HepG2 (cell line): ENCODE results near the gene S100P. TPM values are rescaled to one million over a fixed set of nuclear protein-coding genes. Genes with fewer than 3 reads are reported as not detected.

Experiments used
- ATM ChIP-seq: fragments of 450-650 bp; IDR thresholded peaks from 2 replicates; pipeline ENCODE4 v1.7.1; 2017; ENCODE audit warnings: mild to moderate bottlenecking, borderline replicate concordance
- CBX1 ChIP-seq: IDR thresholded peaks from one replicate; pipeline ENCODE4 v1.6.1; 2016; ENCODE audit warnings: antibody characterized with exemption, low read depth
- MTERF4 ChIP-seq: sonication (generic); formaldehyde crosslinking; IDR thresholded peaks from 2 replicates; pipeline ENCODE4 v1.8.0; 2023; ENCODE audit warnings: mild to moderate bottlenecking, missing genetic modification reagents
- MXI1 ChIP-seq: IDR thresholded peaks from 3 replicates; pipeline ENCODE4 v1.6.1; 2012; ENCODE audit warnings: low read depth, low read length, inconsistent platforms, borderline replicate concordance
- RBM39 ChIP-seq: fragments of 200-400 bp; formaldehyde crosslinking; IDR thresholded peaks from one replicate; pipeline ENCODE4 v1.6.1; 2018; ENCODE audit warnings: antibody characterized with exemption, mild to moderate bottlenecking, low read depth, low read length; ENCODE audit not compliant: poor library complexity, severe bottlenecking
- SRSF1 ChIP-seq: fragments of 200-400 bp; formaldehyde crosslinking; optimal IDR thresholded peaks from 2 replicates; pipeline ENCODE3; 2017; ENCODE audit warnings: mild to moderate bottlenecking, low read depth, low read length, moderate library complexity
- U2AF1 ChIP-seq: fragments of 200-400 bp; formaldehyde crosslinking; optimal IDR thresholded peaks from 2 replicates; pipeline ENCODE3; 2017; ENCODE audit warnings: mild to moderate bottlenecking, low read depth, low read length
- ZBTB20 ChIP-seq: sonication (generic); formaldehyde crosslinking; IDR thresholded peaks from 2 replicates; pipeline ENCODE4 v1.8.1; 2023; ENCODE audit warnings: missing genetic modification reagents, low read depth, mild to moderate bottlenecking, borderline replicate concordance
- ZBTB25 ChIP-seq: IDR thresholded peaks from 2 replicates; pipeline ENCODE4 v1.6.1; 2018; ENCODE audit warnings: missing genetic modification reagents
- ZBTB8A ChIP-seq: sonication (generic); formaldehyde crosslinking; IDR thresholded peaks from 2 replicates; pipeline ENCODE4 v1.4.0; 2020; ENCODE audit warnings: mild to moderate bottlenecking, low read depth, missing genetic modification reagents, borderline replicate concordance
- ZFYVE20 ChIP-seq: sonication (generic); formaldehyde crosslinking; IDR thresholded peaks from 2 replicates; pipeline ENCODE4 v1.8.0; 2023; ENCODE audit warnings: low read depth, mild to moderate bottlenecking, moderate library complexity, missing genetic modification reagents, borderline replicate concordance
- ZNF143 ChIP-seq: sonication (generic); formaldehyde crosslinking; IDR thresholded peaks from 2 replicates; pipeline ENCODE4 v1.4.0; 2020; ENCODE audit warnings: missing genetic modification reagents
- ZNF232 ChIP-seq: sonication (generic); formaldehyde crosslinking; IDR thresholded peaks from 2 replicates; pipeline ENCODE4 v1.4.0; 2020; ENCODE audit warnings: missing genetic modification reagents, borderline replicate concordance
- ZNF253 ChIP-seq: sonication (generic); formaldehyde crosslinking; IDR thresholded peaks from 2 replicates; pipeline ENCODE4 v1.8.0; 2022; ENCODE audit warnings: mild to moderate bottlenecking, missing genetic modification reagents, borderline replicate concordance
- ZNF276 ChIP-seq: sonication (generic); formaldehyde crosslinking; IDR thresholded peaks from 2 replicates; pipeline ENCODE4 v1.4.0; 2020; ENCODE audit warnings: mild to moderate bottlenecking, low read depth, missing genetic modification reagents
- ZNF446 ChIP-seq: sonication (generic); formaldehyde crosslinking; IDR thresholded peaks from 2 replicates; pipeline ENCODE4 v1.5.0; 2020; ENCODE audit warnings: mild to moderate bottlenecking, missing genetic modification reagents
- ZNF652 ChIP-seq: IDR thresholded peaks from 2 replicates; pipeline ENCODE4 v1.6.1; 2016; ENCODE audit warnings: low read depth, borderline replicate concordance
- ZNF749 ChIP-seq: sonication (generic); formaldehyde crosslinking; IDR thresholded peaks from 2 replicates; pipeline ENCODE4 v1.8.0; 2022; ENCODE audit warnings: mild to moderate bottlenecking, missing genetic modification reagents, moderate library complexity, borderline replicate concordance
- ZNF770 ChIP-seq: sonication (generic); formaldehyde crosslinking; IDR thresholded peaks from 2 replicates; pipeline ENCODE4 v1.5.0; 2020; ENCODE audit warnings: mild to moderate bottlenecking, missing genetic modification reagents
- ZNF772 ChIP-seq: sonication (generic); formaldehyde crosslinking; IDR thresholded peaks from 2 replicates; pipeline ENCODE4 v1.5.0; 2020; ENCODE audit warnings: mild to moderate bottlenecking, missing genetic modification reagents
- polyA plus RNA-seq, 8 experiments: library from polyadenylated mRNA; depleted of rRNA in 3 of 8; stranded (reverse) in 7 of 8; unstranded in 1 of 8; fragments of >200 nt; fragmentation: Illumina TruSeq in 4 of 8; extraction: Trizol in 4 of 8; gene quantifications; 2 replicates each; pipeline versions ENCODE4 v1.2.1 to v1.2.3, GENCODE V29; 2011 to 2016; ENCODE audit warnings: low read depth in 4 of 8, missing spikeins in 1 of 8, mixed read lengths in 1 of 8; ENCODE audit not compliant: insufficient read depth in 1 of 8
- total RNA-seq, 5 experiments: library from RNA; depleted of rRNA; stranded (reverse); fragments of >200 nt; fragmentation: Illumina TruSeq; extraction: Trizol; gene quantifications; 2 replicates each; pipeline ENCODE4 v1.2.3, GENCODE V29; 2016; ENCODE audit warnings: low read depth in 1 of 5
- TF ChIP-seq, protein P1 (sequence below): IDR thresholded peaks from 2 replicates; pipeline ENCODE4 v1.6.1; 2012; ENCODE audit warnings: low read depth, low read length, improper control_type of control experiment

The S100P gene
- total and polyA plus RNA-seq, 2 of the 13 experiments (the other 11 are each of a cell fraction or from before 2014, with no cell fraction given) = 278 to 1,649 TPM

- TF ChIP-seq RBM39 (peak; percentile 45), CBX1 (peak; percentile 50), ZNF772 (CRISPR knock-in tag) (0 out of 2 replicates have a peak, but pooled peaks have one; percentile 19), ZNF232 (CRISPR knock-in tag) (peak; percentile 35; the same call in 1 of the 2 replicates), ZNF446 (CRISPR knock-in tag) (no peak), ZNF749 (peak; percentile 64; the same call in 1 of the 2 replicates), ZBTB20 (CRISPR knock-in tag) (peak; percentile 65), ZBTB25 (CRISPR knock-in tag) (peak; percentile 79), MXI1 (peak; percentile 64; the same call in 1 of the 3 replicates), ZNF652 (no peak), ZNF276 (0 out of 2 replicates have a peak, but pooled peaks have one; percentile 69), ZBTB8A (peak; percentile 57; the same call in 1 of the 2 replicates), ZNF770 (no peak), ZFYVE20 (no peak), SRSF1 (no peak), ATM (no peak), U2AF1 (no peak), ZNF253 (no peak), MTERF4 (CRISPR knock-in tag) (no peak), ZNF143 (CRISPR knock-in tag) (no peak; the same call in 1 of the 2 replicates)
- TF ChIP-seq, protein P1, sequence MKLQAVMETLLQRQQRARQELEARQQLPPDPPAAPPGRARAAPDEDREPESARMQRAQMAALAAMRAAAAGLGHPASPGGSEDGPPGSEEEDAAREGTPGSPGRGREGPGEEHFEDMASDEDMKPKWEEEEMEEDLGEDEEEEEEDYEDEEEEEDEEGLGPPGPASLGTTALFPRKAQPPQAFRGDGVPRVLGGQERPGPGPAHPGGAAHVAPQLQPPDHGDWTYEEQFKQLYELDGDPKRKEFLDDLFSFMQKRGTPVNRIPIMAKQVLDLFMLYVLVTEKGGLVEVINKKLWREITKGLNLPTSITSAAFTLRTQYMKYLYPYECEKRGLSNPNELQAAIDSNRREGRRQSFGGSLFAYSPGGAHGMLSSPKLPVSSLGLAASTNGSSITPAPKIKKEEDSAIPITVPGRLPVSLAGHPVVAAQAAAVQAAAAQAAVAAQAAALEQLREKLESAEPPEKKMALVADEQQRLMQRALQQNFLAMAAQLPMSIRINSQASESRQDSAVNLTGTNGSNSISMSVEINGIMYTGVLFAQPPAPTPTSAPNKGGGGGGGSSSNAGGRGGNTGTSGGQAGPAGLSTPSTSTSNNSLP = peak; percentile 73; the same call in 1 of the 2 replicates
Measured at GRCh38 chr4:6733358-6734164, 39.9 kb downstream of the S100P start (continued).
